HepG2 (cell line): ENCODE data around the gene PA2G4. TPM values are rescaled to one million over a fixed set of nuclear protein-coding genes. Genes with fewer than 3 reads are reported as not detected.

Experiments used
- CEBPB ChIP-seq: IDR thresholded peaks from 2 replicates; pipeline ENCODE4 v1.6.1; 2011; ENCODE audit warnings: low read depth, low read length, improper control_type of control experiment, borderline replicate concordance
- ISX ChIP-seq: sonication (generic); formaldehyde crosslinking; conservative IDR thresholded peaks from 2 replicates; pipeline ENCODE4 v1.5.0; 2020; ENCODE audit warnings: missing genetic modification reagents
- KAT8 ChIP-seq: IDR thresholded peaks from 2 replicates; pipeline ENCODE4 v1.6.1; 2016; ENCODE audit warnings: missing genetic modification reagents, missing compliant biosample characterization
- MED1 ChIP-seq: sonication (generic); formaldehyde crosslinking; IDR thresholded peaks from 2 replicates; pipeline ENCODE4 v1.4.0; 2020; ENCODE audit warnings: missing genetic modification reagents
- NCOA2 ChIP-seq: sonication (generic); formaldehyde crosslinking; IDR thresholded peaks from 2 replicates; pipeline ENCODE4 v1.8.0; 2022; ENCODE audit warnings: inconsistent platforms
- NFATC3 ChIP-seq: sonication (generic); formaldehyde crosslinking; IDR thresholded peaks from 2 replicates; pipeline ENCODE4 v1.5.1; 2020; ENCODE audit warnings: mild to moderate bottlenecking, missing genetic modification reagents
- PITX1 ChIP-seq: sonication (generic); formaldehyde crosslinking; IDR thresholded peaks from 2 replicates; pipeline ENCODE4 v1.5.1; 2020; ENCODE audit warnings: mild to moderate bottlenecking, missing genetic modification reagents
- RFX3 ChIP-seq: IDR thresholded peaks from 2 replicates; pipeline ENCODE4 v1.6.1; 2016; ENCODE audit warnings: missing biosample characterization, missing genetic modification reagents
- RFXAP ChIP-seq: sonication (generic); formaldehyde crosslinking; IDR thresholded peaks from 2 replicates; pipeline ENCODE4 v1.4.0; 2020; ENCODE audit warnings: missing genetic modification reagents, borderline replicate concordance
- SMC3 ChIP-seq: IDR thresholded peaks from 2 replicates; pipeline ENCODE4 v1.6.1; 2011; ENCODE audit warnings: low read length, improper control_type of control experiment
- STAG1 ChIP-seq: sonication (generic); formaldehyde crosslinking; IDR thresholded peaks from 2 replicates; pipeline ENCODE4 v1.4.0; 2020; ENCODE audit warnings: missing genetic modification reagents
- SUZ12 ChIP-seq: fragments of 150-350 bp; IDR thresholded peaks from 2 replicates; pipeline ENCODE4 v1.6.1; 2014; ENCODE audit warnings: low read depth, low read length
- ZNF234 ChIP-seq: sonication (generic); formaldehyde crosslinking; conservative IDR thresholded peaks from 2 replicates; pipeline ENCODE4 v1.5.1; 2020; ENCODE audit warnings: mild to moderate bottlenecking, missing genetic modification reagents
- ZNF772 ChIP-seq: sonication (generic); formaldehyde crosslinking; IDR thresholded peaks from 2 replicates; pipeline ENCODE4 v1.5.0; 2020; ENCODE audit warnings: mild to moderate bottlenecking, missing genetic modification reagents
- polyA plus RNA-seq, 8 experiments: library from polyadenylated mRNA; depleted of rRNA in 3 of 8; stranded (reverse) in 7 of 8; unstranded in 1 of 8; fragments of >200 nt; fragmentation: Illumina TruSeq in 4 of 8; extraction: Trizol in 4 of 8; gene quantifications; 2 replicates each; pipeline versions ENCODE4 v1.2.1 to v1.2.3, GENCODE V29; 2011 to 2016; ENCODE audit warnings: low read depth in 4 of 8, missing spikeins in 1 of 8, mixed read lengths in 1 of 8; ENCODE audit not compliant: insufficient read depth in 1 of 8
- total RNA-seq, 5 experiments: library from RNA; depleted of rRNA; stranded (reverse); fragments of >200 nt; fragmentation: Illumina TruSeq; extraction: Trizol; gene quantifications; 2 replicates each; pipeline ENCODE4 v1.2.3, GENCODE V29; 2016; ENCODE audit warnings: low read depth in 1 of 5
- TF ChIP-seq, protein P1 (sequence below): sonication (generic); formaldehyde crosslinking; IDR thresholded peaks from 2 replicates; pipeline ENCODE4 v1.5.0; 2020; ENCODE audit warnings: missing genetic modification reagents
- TF ChIP-seq, protein P2 (sequence below): sonication (generic); formaldehyde crosslinking; IDR thresholded peaks from 2 replicates; pipeline ENCODE4 v1.4.0; 2020; ENCODE audit warnings: low read depth, mild to moderate bottlenecking, missing genetic modification reagents
- TF ChIP-seq, protein P3 (sequence below), 2 experiments: sonication (generic) in 1 of 2; formaldehyde crosslinking in 1 of 2; IDR thresholded peaks; 2 replicates each; pipeline versions ENCODE4 v1.5.1 to v1.6.1; 2011 to 2020; ENCODE audit warnings: borderline replicate concordance in 1 of 2, low read depth in 1 of 2, low read length in 1 of 2, mild to moderate bottlenecking in 1 of 2, missing genetic modification reagents in 1 of 2, moderate library complexity in 1 of 2
- TF ChIP-seq, protein P4 (sequence below): sonication (generic); formaldehyde crosslinking; IDR thresholded peaks from 2 replicates; pipeline ENCODE4 v1.8.1; 2023; ENCODE audit warnings: missing genetic modification reagents, mild to moderate bottlenecking, borderline replicate concordance
- TF ChIP-seq, protein P5 (sequence below): sonication (generic); formaldehyde crosslinking; IDR thresholded peaks from 2 replicates; pipeline ENCODE4 v1.4.0; 2020; ENCODE audit warnings: missing genetic modification reagents
- TF ChIP-seq, protein P6 (sequence below): sonication (generic); formaldehyde crosslinking; IDR thresholded peaks from 2 replicates; pipeline ENCODE4 v1.4.0; 2020; ENCODE audit warnings: mild to moderate bottlenecking, missing genetic modification reagents

PA2G4 gene
- total and polyA plus RNA-seq, 2 of the 13 experiments (the other 11 are each of a cell fraction or from before 2014, with no cell fraction given), result 147 to 240 TPM

DNA sequence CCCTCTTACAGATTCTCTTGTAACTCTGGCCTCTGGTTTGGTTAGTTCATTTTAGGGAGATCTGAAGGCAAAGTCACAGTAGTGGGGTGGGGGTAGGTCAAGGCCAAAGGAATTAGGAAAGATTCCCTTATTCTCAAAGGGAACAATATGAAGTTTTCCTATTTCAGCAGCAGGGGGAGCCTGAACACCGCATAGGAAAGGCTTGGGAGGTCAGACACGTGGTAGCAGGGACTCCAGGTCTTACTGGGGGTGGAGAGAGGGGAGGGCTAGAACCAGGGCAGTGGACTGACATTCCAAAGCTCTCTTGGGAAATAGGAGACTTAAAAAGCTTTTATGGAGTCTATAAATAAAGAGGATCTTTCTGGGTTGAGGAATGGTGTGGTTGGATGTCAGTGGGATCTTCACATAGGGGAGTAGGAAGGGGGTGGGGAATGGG lies 15.0 kb downstream of the PA2G4 start (continued):
- TF ChIP-seq, protein P1, sequence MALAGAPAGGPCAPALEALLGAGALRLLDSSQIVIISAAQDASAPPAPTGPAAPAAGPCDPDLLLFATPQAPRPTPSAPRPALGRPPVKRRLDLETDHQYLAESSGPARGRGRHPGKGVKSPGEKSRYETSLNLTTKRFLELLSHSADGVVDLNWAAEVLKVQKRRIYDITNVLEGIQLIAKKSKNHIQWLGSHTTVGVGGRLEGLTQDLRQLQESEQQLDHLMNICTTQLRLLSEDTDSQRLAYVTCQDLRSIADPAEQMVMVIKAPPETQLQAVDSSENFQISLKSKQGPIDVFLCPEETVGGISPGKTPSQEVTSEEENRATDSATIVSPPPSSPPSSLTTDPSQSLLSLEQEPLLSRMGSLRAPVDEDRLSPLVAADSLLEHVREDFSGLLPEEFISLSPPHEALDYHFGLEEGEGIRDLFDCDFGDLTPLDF (CRISPR knock-in tag), result no peak
- TF ChIP-seq, protein P2, sequence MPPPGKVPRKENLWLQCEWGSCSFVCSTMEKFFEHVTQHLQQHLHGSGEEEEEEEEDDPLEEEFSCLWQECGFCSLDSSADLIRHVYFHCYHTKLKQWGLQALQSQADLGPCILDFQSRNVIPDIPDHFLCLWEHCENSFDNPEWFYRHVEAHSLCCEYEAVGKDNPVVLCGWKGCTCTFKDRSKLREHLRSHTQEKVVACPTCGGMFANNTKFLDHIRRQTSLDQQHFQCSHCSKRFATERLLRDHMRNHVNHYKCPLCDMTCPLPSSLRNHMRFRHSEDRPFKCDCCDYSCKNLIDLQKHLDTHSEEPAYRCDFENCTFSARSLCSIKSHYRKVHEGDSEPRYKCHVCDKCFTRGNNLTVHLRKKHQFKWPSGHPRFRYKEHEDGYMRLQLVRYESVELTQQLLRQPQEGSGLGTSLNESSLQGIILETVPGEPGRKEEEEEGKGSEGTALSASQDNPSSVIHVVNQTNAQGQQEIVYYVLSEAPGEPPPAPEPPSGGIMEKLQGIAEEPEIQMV (CRISPR knock-in tag), result no peak
- TF ChIP-seq NFATC3 (CRISPR knock-in tag) (no peak), ISX (CRISPR knock-in tag) (no peak), NCOA2 (0 out of 2 replicates have a peak, but pooled peaks have one; percentile 23), RFX3 (CRISPR knock-in tag) (no peak), ZNF772 (CRISPR knock-in tag) (no peak), STAG1 (CRISPR knock-in tag) (peak; percentile 85), SMC3 (peak; percentile 81), RFXAP (CRISPR knock-in tag) (no peak), ZNF234 (CRISPR knock-in tag) (no peak), SUZ12 (no peak), CEBPB (peak; percentile 19; the same call in 1 of the 2 replicates), PITX1 (CRISPR knock-in tag) (peak; percentile 84), KAT8 (CRISPR knock-in tag) (peak; percentile 29; the same call in 1 of the 2 replicates), MED1 (CRISPR knock-in tag) (0 out of 2 replicates have a peak, but pooled peaks have one; percentile 12)
- TF ChIP-seq, protein P3, sequence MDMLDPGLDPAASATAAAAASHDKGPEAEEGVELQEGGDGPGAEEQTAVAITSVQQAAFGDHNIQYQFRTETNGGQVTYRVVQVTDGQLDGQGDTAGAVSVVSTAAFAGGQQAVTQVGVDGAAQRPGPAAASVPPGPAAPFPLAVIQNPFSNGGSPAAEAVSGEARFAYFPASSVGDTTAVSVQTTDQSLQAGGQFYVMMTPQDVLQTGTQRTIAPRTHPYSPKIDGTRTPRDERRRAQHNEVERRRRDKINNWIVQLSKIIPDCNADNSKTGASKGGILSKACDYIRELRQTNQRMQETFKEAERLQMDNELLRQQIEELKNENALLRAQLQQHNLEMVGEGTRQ (IDR thresholded peaks at IDR 0.05; ENCODE audit: low read depth, low read length), result 0 out of 2 replicates have a peak, but pooled peaks have one; percentile 52
- TF ChIP-seq, protein P3 (CRISPR knock-in tag; IDR thresholded peaks at IDR 0.05; ENCODE audit: borderline replicate concordance), result peak; percentile 71; the same call in 1 of the 2 replicates
- TF ChIP-seq, protein P4, sequence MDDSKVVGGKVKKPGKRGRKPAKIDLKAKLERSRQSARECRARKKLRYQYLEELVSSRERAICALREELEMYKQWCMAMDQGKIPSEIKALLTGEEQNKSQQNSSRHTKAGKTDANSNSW (CRISPR knock-in tag), result no peak
- TF ChIP-seq, protein P5, sequence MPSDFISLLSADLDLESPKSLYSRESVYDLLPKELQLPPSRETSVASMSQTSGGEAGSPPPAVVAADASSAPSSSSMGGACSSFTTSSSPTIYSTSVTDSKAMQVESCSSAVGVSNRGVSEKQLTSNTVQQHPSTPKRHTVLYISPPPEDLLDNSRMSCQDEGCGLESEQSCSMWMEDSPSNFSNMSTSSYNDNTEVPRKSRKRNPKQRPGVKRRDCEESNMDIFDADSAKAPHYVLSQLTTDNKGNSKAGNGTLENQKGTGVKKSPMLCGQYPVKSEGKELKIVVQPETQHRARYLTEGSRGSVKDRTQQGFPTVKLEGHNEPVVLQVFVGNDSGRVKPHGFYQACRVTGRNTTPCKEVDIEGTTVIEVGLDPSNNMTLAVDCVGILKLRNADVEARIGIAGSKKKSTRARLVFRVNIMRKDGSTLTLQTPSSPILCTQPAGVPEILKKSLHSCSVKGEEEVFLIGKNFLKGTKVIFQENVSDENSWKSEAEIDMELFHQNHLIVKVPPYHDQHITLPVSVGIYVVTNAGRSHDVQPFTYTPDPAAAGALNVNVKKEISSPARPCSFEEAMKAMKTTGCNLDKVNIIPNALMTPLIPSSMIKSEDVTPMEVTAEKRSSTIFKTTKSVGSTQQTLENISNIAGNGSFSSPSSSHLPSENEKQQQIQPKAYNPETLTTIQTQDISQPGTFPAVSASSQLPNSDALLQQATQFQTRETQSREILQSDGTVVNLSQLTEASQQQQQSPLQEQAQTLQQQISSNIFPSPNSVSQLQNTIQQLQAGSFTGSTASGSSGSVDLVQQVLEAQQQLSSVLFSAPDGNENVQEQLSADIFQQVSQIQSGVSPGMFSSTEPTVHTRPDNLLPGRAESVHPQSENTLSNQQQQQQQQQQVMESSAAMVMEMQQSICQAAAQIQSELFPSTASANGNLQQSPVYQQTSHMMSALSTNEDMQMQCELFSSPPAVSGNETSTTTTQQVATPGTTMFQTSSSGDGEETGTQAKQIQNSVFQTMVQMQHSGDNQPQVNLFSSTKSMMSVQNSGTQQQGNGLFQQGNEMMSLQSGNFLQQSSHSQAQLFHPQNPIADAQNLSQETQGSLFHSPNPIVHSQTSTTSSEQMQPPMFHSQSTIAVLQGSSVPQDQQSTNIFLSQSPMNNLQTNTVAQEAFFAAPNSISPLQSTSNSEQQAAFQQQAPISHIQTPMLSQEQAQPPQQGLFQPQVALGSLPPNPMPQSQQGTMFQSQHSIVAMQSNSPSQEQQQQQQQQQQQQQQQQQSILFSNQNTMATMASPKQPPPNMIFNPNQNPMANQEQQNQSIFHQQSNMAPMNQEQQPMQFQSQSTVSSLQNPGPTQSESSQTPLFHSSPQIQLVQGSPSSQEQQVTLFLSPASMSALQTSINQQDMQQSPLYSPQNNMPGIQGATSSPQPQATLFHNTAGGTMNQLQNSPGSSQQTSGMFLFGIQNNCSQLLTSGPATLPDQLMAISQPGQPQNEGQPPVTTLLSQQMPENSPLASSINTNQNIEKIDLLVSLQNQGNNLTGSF (CRISPR knock-in tag), result no peak
- TF ChIP-seq, protein P6, sequence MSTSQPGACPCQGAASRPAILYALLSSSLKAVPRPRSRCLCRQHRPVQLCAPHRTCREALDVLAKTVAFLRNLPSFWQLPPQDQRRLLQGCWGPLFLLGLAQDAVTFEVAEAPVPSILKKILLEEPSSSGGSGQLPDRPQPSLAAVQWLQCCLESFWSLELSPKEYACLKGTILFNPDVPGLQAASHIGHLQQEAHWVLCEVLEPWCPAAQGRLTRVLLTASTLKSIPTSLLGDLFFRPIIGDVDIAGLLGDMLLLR (CRISPR knock-in tag), result 0 out of 2 replicates have a peak, but pooled peaks have one; percentile 39
